ENCODE measurements around the gene PRKAR1A.
A peak's percentile ranks its signal among the peaks of the same experiment; 100 is the strongest.

PRKAR1A gene

DNA sequence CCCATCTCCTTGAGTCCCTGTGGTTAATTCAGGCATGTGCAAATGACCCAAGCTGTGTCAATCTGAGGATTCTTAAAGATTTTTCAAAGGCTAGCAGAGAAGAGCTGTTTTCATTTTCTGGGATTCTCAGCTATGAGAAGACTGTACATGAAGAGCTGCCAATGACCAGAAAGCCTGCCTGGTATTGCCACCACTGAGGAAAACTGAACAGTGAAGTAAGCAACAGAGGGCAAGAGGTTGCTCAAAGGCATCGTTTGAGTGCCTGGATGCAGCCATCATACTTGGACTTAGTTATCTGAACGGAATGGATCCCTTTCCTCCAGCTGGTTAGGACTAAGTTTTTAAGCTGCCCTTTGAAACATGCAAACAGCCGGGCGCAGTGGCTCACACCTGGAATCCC, 50.5 kb downstream of the PRKAR1A start:
- DNase-seq (ENCODE audit: low read depth), result peak; percentile 89
- no peak overlapping the region for H3K4me3 ChIP-seq (ENCODE audit: low read length)
- TF ChIP-seq, protein P1, sequence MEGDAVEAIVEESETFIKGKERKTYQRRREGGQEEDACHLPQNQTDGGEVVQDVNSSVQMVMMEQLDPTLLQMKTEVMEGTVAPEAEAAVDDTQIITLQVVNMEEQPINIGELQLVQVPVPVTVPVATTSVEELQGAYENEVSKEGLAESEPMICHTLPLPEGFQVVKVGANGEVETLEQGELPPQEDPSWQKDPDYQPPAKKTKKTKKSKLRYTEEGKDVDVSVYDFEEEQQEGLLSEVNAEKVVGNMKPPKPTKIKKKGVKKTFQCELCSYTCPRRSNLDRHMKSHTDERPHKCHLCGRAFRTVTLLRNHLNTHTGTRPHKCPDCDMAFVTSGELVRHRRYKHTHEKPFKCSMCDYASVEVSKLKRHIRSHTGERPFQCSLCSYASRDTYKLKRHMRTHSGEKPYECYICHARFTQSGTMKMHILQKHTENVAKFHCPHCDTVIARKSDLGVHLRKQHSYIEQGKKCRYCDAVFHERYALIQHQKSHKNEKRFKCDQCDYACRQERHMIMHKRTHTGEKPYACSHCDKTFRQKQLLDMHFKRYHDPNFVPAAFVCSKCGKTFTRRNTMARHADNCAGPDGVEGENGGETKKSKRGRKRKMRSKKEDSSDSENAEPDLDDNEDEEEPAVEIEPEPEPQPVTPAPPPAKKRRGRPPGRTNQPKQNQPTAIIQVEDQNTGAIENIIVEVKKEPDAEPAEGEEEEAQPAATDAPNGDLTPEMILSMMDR (conservative IDR thresholded peaks at IDR 0.05; ENCODE audit: low read length), result no peak

DNA sequence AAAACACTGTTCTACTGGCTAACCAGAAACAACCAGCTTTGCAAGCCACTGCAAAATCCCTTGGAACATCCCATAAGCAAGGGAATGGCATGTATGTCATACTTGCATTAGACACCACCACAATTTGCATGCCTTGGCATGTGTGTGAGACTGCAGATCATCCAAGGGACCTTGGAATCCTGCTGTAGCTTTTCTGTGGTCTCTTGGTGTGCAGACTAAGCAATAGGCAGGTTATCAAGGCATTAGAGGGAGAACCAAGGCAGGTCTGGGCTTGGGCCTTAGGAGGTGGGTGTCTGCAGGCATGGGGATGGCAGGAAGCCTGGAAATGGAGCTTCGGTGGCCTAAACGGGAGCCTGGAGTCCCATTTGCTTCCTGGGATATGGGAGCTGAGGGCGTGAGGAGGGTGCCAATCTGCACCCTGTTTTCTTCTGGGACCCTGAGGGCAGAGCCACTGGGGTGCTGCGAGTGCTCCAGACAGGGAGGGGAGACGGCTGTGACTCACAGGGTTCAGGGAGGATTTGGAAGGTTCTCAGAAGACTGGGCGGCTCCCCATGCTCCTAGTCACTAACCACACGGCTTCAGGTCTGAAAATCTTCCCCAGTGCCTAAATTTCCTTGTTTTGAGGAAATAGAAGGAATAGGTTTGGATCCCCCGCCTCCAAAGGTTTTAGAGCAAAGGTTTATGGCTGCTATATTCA, 52.3 kb downstream of the PRKAR1A start:
- TF ChIP-seq, protein P1 (conservative IDR thresholded peaks at IDR 0.05; ENCODE audit: low read length), result no peak
- no peak overlapping the region for H3K4me3 ChIP-seq (ENCODE audit: low read length)
- DNase-seq (ENCODE audit: low read depth), result no peak

DNA sequence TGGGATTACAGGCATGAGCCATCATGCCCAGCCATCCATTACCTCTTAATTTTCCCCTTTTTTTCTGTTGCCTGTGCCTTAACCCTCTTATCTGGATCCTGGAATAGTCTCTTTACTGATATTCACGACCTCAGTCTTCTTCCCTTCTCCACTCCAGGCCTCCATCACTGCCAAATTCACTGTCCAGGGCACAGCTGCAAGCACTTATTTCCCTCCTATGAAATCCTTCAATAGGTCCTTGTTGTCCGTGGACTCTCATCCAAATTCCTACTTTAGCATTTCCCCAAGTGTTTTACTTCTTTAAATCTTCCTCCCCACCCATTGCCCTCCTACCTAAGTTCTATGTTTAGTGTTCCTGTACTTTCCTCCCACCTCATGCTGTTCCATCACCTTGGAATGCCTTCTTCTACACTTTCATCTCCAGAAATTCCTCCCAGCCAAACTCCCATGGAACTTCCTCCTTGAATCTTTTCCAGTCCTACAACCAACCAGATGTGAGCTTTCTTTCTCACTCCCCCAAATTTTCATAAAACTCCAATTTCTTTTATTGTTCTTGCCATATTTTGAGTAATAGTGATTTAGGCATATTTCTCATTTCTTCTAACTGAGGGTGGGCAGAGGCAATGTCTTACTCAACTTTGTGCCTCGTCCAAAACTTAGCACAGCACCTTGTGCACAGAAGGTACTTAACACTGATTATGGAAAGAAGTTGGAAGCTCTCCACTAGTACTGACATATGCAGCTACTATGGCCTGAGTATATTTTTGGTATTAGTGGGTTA, 53.6 kb downstream of the PRKAR1A start:
- TF ChIP-seq, protein P1 (conservative IDR thresholded peaks at IDR 0.05; ENCODE audit: low read length), result no peak
- no peak overlapping the region for H3K4me3 ChIP-seq (ENCODE audit: low read length)
- DNase-seq (ENCODE audit: low read depth), result peak; percentile 90

DNA sequence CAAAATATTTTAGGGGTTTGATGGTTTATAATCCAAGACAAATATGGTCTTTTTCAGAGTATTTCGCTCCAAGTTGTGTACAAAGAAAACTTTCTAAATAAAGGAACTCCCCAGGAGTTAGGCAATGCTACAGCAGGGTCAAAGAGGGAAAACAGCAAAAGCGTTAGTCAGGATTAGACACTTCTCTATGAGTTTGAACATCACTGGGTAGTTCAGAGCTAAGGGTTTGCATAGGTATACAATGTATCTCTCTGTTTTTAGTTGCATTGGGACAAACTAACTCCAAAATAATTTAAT, 54.2 kb downstream of the PRKAR1A start:
- no peak for DNase-seq (ENCODE audit: low read depth)
- TF ChIP-seq, protein P1 (conservative IDR thresholded peaks at IDR 0.05; ENCODE audit: low read length), result no peak
- H3K4me3 ChIP-seq (ENCODE audit: low read length), result no peak overlapping the region

DNA sequence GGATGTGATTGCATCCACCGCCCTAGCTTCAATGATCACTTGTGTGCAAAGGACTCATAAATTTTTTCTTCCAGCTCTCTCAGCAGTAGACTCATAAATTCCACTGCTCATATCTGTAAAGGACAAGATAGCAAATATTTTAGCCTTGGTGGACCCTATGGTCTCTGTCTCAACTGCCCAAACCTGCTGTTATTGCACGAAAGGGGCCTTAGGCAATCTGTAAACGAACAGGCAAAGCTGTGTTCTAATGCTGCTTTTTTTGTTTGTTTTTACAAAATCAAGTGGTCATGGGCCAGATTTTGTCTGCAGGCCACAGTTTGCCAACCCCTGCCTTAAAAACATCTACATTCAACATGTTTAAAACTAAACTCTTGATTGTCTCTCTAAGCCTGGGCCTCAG, 54.8 kb downstream of the PRKAR1A start:
- TF ChIP-seq, protein P1 (conservative IDR thresholded peaks at IDR 0.05; ENCODE audit: low read length), result no peak
- DNase-seq (ENCODE audit: low read depth), result peak; percentile 14
- H3K4me3 ChIP-seq (ENCODE audit: low read length), result no peak overlapping the region

DNA sequence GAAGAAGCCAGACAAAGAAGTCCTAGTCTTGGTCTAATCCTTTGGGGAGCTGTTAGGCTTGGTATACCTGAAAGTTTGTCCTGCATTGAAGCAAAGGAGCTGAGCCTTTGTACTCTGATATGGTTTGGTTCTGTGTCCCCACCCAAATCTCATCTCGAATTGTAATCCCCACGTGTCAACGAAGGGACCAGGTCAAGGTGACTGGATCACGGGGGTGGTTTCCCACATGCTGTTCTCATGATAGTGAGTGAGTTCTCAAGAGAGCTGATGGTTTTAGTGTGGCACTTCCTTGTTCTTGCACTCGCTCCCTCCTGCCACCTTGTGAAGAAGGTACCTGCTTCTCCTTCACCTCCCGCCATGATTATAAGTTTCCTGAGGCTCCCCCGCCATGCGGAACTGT, 55.4 kb downstream of the PRKAR1A start:
- H3K4me3 ChIP-seq (ENCODE audit: low read length), result no peak overlapping the region
- TF ChIP-seq, protein P1 (conservative IDR thresholded peaks at IDR 0.05; ENCODE audit: low read length), result no peak
- no peak for DNase-seq (ENCODE audit: low read depth)

DNA sequence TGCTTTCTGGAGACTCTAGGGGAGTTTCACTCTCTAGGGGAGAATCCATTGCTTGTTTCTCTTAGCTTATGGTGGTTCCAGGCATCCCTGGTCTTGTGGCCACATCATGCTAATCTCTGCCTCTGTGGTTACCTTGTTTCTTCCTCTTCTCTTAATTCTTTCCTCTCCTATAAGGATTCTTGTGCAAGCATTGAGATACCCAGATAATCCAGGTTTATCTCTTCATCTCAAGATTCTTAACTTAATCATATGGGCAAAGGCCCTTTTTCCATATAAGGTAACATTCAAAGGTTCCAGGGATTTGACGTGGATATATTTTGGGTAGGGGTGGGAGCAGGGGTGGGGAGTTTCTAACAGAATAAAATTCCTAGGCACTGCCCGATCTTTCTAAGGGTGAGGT, 56.4 kb downstream of the PRKAR1A start:
- no peak for DNase-seq (ENCODE audit: low read depth)
- TF ChIP-seq, protein P1 (conservative IDR thresholded peaks at IDR 0.05; ENCODE audit: low read length), result no peak
- no peak overlapping the region for H3K4me3 ChIP-seq (ENCODE audit: low read length)
